HUES48 (cell line): ENCODE measurements around the gene ASB7.

ENCODE experiments used
- H3K27ac ChIP-seq: one replicate; pipeline ENCODE4 v1.7.0; 2013; ENCODE audit warnings: low read depth, low read length, inconsistent platforms
- H3K27me3 ChIP-seq: 2 replicates; pipeline ENCODE4 v1.6.1; 2013; ENCODE audit warnings: mild to moderate bottlenecking, low read length; ENCODE audit not compliant: control insufficient read depth, insufficient read depth
- H3K36me3 ChIP-seq: 2 replicates; pipeline ENCODE4 v1.6.1; 2013; ENCODE audit warnings: low read length; ENCODE audit not compliant: control insufficient read depth, insufficient read depth
- H3K4me1 ChIP-seq: 2 replicates; pipeline ENCODE4 v1.6.1; 2013; ENCODE audit warnings: mild to moderate bottlenecking, low read length; ENCODE audit not compliant: control insufficient read depth, insufficient read depth
- H3K4me3 ChIP-seq: 2 replicates; pipeline ENCODE4 v1.5.1; 2013; ENCODE audit warnings: mild to moderate bottlenecking, low read depth, low read length
- H3K9ac ChIP-seq: 2 replicates; pipeline ENCODE4 v1.6.1; 2013; ENCODE audit warnings: mild to moderate bottlenecking, low read depth, low read length, moderate library complexity
- H3K9me3 ChIP-seq: 2 replicates; pipeline ENCODE4 v1.6.1; 2013; ENCODE audit warnings: low read length; ENCODE audit not compliant: control insufficient read depth, insufficient read depth

Gene ASB7

GRCh38 chr15:100597862-100598261, 4.5 kb upstream of the ASB7 start:
- Histone ChIP-seq H3K9me3 (no peaks in the 10 kb centered on the region; the same call in 1 of the 2 replicates), H3K27ac (no peak overlapping the region), H3K4me1 (peaks cover 6% of the 10 kb centered on the region; the same call in 1 of the 2 replicates), H3K36me3 (no peaks in the 10 kb centered on the region), H3K9ac (no peak overlapping the region), H3K4me3 (no peak overlapping the region), H3K27me3 (no peaks in the 10 kb centered on the region)

GRCh38 chr15:100598655-100599054, 3.7 kb upstream of the ASB7 start:
- Histone ChIP-seq H3K27me3 (no peaks in the 10 kb centered on the region), H3K9ac (no peak overlapping the region), H3K27ac (no peak overlapping the region), H3K9me3 (no peaks in the 10 kb centered on the region), H3K36me3 (no peaks in the 10 kb centered on the region), H3K4me1 (peaks cover 10% of the 10 kb centered on the region), H3K4me3 (no peak overlapping the region)

- Histone ChIP-seq H3K4me3 (peak overlapping the region; percentile 96), H3K4me1 (peaks cover 12% of the 10 kb centered on the region), H3K27ac (peak overlapping the region; percentile 68), H3K9me3 (no peaks in the 10 kb centered on the region), H3K27me3 (no peaks in the 10 kb centered on the region), H3K36me3 (peaks cover 13% of the 10 kb centered on the region), H3K9ac (peak overlapping the region; percentile 55)
Measured at GRCh38 chr15:100601163-100601562, 1.2 kb upstream of the ASB7 start.

GRCh38 chr15:100601617-100602063, 749 bp upstream of the ASB7 start:
- Histone ChIP-seq H3K9me3 (no peaks in the 10 kb centered on the region), H3K36me3 (peaks cover 17% of the 10 kb centered on the region), H3K4me1 (peaks cover 12% of the 10 kb centered on the region), H3K27me3 (no peaks in the 10 kb centered on the region), H3K4me3 (peak overlapping the region; percentile 96), H3K9ac (peak overlapping the region; percentile 55; the same call in 1 of the 2 replicates), H3K27ac (peak overlapping the region; percentile 68)

- peak overlapping the region; percentile 71 for H3K9ac ChIP-seq
- no peaks in the 10 kb centered on the region for H3K27me3 ChIP-seq
- peak overlapping the region; percentile 97 for H3K4me3 ChIP-seq
- H3K27ac ChIP-seq = peak overlapping the region; percentile 79
- peaks cover 21% of the 10 kb centered on the region for H3K36me3 ChIP-seq
- H3K4me1 ChIP-seq = peaks cover 12% of the 10 kb centered on the region
- no peaks in the 10 kb centered on the region for H3K9me3 ChIP-seq
Measured at GRCh38 chr15:100602823-100603393, 519 bp downstream of the ASB7 start.

- H3K9ac ChIP-seq = no peak overlapping the region
- H3K36me3 ChIP-seq = peaks cover 59% of the 10 kb centered on the region
- H3K27ac ChIP-seq = no peak overlapping the region
- H3K4me3 ChIP-seq = no peak overlapping the region
- no peaks in the 10 kb centered on the region for H3K9me3 ChIP-seq
- H3K4me1 ChIP-seq = no peaks in the 10 kb centered on the region
- H3K27me3 ChIP-seq = no peaks in the 10 kb centered on the region
Measured at GRCh38 chr15:100612539-100612938, 10.2 kb downstream of the ASB7 start.

GRCh38 chr15:100613208-100613607, 10.8 kb downstream of the ASB7 start:
- peaks cover 54% of the 10 kb centered on the region for H3K36me3 ChIP-seq
- no peaks in the 10 kb centered on the region for H3K27me3 ChIP-seq
- H3K9ac ChIP-seq = no peak overlapping the region
- no peak overlapping the region for H3K4me3 ChIP-seq
- no peaks in the 10 kb centered on the region for H3K9me3 ChIP-seq
- no peak overlapping the region for H3K27ac ChIP-seq
- H3K4me1 ChIP-seq = no peaks in the 10 kb centered on the region

- H3K9ac ChIP-seq = no peak overlapping the region
- peaks cover 54% of the 10 kb centered on the region for H3K36me3 ChIP-seq
Measured at GRCh38 chr15:100614336-100614735, 11.9 kb downstream of the ASB7 start.

GRCh38 chr15:100614918-100615317, 12.5 kb downstream of the ASB7 start:
- Histone ChIP-seq H3K4me3 (no peak overlapping the region), H3K9me3 (no peaks in the 10 kb centered on the region)

More at GRCh38 chr15:100614336-100614735, 11.9 kb downstream of the ASB7 start:
- H3K4me3 ChIP-seq = no peak overlapping the region
- no peak overlapping the region for H3K27ac ChIP-seq
- H3K9me3 ChIP-seq = no peaks in the 10 kb centered on the region
- H3K27me3 ChIP-seq = no peaks in the 10 kb centered on the region
- no peaks in the 10 kb centered on the region for H3K4me1 ChIP-seq

GRCh38 chr15:100615801-100616200, 13.4 kb downstream of the ASB7 start:
- Histone ChIP-seq H3K9me3 (no peaks in the 10 kb centered on the region), H3K27ac (no peak overlapping the region), H3K4me3 (no peak overlapping the region), H3K27me3 (no peaks in the 10 kb centered on the region), H3K36me3 (peaks cover 57% of the 10 kb centered on the region), H3K4me1 (no peaks in the 10 kb centered on the region), H3K9ac (no peak overlapping the region)

More at GRCh38 chr15:100614918-100615317, 12.5 kb downstream of the ASB7 start:
- Histone ChIP-seq H3K27ac (no peak overlapping the region), H3K9ac (no peak overlapping the region), H3K27me3 (no peaks in the 10 kb centered on the region), H3K4me1 (no peaks in the 10 kb centered on the region), H3K36me3 (peaks cover 54% of the 10 kb centered on the region)

GRCh38 chr15:100616700-100617099, 14.3 kb downstream of the ASB7 start:
- Histone ChIP-seq H3K4me3 (no peak overlapping the region), H3K27me3 (no peaks in the 10 kb centered on the region), H3K9ac (no peak overlapping the region), H3K36me3 (peaks cover 54% of the 10 kb centered on the region), H3K9me3 (no peaks in the 10 kb centered on the region), H3K4me1 (no peaks in the 10 kb centered on the region), H3K27ac (no peak overlapping the region)
